ENCODE measurements around the gene EHD4.

EHD4 gene

DNA sequence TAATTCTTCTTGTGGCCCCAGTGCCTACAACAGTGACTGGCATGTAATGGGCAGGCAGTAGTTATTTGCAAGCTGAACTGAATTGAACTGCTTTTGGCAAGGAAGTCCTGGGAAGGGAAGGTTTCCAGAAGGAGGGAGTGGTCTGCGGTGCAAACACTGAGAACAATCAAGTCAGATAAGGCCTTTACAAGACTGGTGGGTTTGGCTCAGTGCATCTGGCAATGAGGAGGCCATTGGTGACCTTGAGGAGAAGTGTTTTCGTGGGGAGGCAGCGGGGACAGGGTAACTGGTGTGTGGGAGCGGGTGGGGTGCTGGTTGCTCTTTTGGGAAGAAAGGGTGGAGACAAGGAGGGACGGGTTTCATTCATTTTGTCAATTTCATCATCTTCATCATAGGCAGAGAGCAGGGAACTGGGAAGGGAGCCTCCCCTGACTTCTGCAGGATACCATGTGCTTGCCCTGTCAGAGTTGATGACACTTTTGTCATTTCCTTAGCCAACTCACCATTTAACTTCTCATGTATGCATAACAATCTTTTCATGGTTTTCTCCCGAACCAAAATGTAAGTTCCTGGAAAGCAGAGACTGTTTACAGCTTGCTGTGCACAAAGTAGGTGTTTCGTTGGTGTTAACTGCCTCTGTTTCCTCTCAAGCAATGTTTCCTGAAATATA is 8.4 kb upstream of the EHD4 start:
- DNase-seq (ENCODE audit: low read depth): no peak

DNA sequence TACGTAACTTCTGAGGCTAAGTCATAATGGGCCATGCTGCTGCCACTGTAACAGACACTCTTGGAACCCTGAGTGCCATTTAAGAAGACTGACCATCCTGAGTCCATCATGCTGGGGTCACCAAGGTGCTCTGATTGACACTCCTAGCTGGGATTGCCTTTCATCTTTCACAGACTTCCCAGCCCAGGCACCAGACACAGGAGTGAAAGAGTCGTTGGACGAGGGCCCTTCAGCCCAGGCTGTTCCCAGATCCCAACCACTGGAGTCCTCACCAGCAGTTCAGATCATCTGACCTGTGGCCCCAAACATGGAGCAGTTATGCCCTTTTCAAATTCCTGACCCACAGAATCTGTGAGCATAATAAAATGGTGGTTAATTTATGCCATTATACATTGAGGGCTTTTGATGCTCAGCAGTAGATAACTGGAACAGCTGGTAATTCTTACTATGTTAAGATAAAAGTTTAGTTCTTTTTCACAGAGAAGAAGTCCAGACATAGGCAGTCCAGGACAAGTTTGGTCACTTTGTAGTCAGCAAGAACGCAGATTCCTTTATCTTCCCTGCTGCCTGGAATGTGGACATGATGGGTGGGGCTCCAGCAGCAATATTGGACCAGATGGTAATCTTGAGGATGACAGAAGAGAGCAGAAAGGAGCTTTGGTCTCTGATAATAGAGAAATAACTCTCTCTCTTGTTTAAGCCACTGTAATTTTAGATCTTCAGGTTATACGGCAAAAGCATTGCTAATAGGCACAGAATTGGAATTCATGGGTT is 7.3 kb upstream of the EHD4 start:
- DNase-seq (ENCODE audit: low read depth): no peak

DNA sequence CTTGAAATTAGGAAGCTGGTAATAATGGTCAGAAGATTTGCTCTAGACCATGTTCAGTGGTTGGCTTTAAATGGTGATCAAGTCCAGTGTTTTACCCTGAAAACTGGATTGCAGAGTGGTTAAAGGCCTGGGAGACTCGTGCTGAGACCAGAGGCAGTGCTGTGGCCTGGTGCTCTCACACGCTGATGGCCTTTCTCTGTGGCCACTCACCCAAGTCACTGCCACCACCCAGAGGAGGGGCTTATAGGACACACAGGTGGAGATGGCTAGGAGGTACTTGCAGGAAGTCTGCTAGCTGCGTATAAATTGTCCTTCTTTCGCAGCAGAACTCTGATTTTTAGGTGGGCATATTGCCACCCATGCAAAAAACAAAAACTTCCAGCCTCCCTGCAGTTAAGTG is 6.2 kb upstream of the EHD4 start:
- DNase-seq (ENCODE audit: low read depth): no peak

DNA sequence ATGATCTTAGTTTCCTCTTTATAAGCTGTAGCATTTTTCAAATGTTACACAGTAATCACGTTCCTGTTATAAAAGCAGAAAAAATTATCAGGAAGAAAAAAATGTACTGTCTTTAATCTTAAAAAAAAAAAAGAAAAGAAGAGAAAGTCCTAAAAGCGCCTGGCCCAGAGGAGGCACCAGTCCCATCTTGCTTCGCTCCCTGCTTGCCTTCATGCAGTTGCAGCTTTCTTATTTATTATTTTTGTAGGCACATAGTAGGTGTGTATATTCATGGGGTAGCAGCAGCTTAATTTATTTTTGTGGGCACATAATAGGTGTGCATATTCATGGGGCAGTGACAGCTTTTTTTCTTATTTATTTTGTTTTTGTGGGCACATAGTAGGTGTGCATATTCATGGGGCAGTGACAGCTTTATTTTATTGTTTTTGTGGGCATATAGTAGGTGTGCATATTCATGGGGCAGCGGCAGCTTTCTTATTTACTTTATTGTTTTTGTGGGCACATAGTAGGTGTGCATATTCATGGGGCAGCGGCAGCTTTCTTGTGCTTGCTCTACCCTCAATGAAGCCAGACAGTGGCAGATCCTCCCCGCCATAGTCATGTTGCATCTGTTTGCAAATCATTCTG is 5.5 kb upstream of the EHD4 start:
- DNase-seq (ENCODE audit: low read depth): no peak

DNA sequence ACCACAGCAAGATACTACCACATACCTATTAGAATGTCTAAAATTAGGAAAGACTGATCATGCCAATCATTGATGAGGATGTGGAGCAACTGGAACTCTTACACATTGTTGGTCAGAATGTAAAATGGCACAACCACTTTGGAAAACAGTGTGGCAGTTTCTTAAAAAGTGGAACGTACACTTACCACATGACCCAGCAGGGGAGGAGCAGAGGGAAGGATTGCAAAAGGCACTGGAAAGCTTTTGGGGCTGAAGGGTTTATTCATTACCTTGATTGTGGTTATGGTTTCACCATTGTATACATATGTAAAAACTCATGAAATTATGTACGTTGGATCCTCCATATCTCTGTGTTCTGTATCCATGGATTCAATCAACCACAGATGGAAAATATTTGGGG is 3.3 kb upstream of the EHD4 start:
- DNase-seq (ENCODE audit: low read depth): no peak

DNA sequence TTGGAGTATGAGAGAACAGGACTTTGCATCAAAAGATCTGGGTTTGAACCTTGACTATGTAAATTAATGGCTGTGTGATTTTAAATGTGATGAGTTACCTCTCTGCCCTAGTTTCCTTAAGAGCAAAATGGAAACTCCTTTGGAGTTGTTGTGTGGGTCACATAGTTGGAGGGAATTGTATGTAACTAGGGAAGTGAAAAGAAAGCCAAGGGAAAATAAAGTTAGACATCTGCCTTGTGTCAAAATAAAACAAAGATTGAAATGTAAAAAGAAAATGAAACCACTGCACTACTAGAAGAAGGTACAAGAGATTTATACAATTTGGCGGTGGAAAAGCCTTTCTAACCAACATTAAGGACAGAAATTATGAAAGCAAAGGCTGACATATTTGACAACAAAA is 1.7 kb upstream of the EHD4 start:
- DNase-seq (ENCODE audit: low read depth): no peak

DNA sequence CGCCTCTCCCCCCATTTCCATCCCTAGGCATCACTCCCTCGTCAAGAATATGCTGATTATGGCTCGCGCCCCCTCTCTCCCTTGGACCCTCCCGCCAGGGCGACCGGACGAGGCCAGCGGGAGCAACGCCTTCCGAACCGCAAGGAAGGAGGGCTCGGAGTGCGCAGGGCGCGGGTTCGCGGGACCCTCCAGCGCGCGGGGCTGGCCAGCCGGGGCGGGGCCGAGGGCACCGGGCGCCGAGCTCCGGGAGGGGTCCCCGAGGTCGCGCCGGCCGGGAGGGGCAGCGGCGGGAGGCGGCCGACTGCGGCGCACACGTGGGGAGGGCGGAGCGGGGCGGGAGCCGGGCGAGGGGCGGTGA is 483 bp downstream of the EHD4 start:
- no peak for DNase-seq (ENCODE audit: low read depth)

DNA sequence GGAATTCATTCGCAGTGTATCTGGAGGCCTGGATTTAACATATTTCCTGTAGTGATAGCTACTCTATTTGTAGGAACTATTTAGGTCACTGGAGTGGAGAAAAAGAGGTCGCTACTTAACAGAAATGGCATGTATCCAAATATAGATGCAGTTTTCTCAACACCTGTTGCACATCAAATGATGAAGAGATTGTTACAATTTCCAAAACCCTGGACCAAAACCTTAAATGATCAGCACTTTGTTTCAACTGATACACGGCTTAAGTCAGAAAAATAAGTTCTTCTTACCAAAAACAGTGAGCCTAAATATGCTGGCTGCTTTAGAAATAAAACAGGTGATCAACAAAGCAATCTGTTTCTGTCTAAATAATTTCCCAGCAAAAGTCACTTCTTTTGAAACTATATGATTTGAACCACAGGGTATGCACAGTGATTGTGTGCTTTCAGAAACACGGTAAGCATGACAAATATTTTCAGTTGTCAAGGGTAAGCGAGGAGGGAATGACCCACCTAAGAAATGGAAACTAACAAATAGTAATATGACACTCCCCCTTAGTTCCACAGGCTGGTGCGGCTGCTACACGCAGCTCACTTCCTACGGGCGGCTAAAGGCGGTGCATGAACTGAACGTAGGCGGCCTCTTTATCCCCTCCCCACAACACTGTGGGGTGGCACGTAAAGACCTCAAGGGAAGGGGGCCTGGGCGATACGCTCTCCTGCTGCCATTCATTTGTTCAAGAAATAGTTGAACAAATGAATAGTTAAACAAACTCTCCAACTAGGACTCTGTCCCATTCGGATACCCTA is 1.1 kb downstream of the EHD4 start:
- DNase-seq (ENCODE audit: low read depth): peak; percentile 53

DNA sequence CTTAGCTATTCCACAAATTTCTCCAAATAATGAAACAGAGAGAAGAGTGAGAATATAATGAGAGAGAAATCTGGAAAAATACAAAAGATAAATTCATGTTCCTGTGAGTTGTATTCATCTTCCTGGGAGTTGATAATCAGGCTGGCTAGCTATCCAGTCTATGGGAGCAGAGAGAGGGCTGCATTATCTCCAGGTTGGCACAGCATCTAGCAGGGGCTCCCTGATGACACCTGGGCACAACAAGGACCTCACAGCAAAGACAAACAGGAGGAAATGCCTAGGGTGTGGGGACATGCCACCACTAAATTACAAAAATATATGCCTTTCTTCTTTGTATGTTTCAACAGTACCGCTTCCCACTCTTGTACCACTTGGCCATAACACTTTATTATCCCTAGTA is 1.9 kb downstream of the EHD4 start:
- DNase-seq (ENCODE audit: low read depth): no peak

DNA sequence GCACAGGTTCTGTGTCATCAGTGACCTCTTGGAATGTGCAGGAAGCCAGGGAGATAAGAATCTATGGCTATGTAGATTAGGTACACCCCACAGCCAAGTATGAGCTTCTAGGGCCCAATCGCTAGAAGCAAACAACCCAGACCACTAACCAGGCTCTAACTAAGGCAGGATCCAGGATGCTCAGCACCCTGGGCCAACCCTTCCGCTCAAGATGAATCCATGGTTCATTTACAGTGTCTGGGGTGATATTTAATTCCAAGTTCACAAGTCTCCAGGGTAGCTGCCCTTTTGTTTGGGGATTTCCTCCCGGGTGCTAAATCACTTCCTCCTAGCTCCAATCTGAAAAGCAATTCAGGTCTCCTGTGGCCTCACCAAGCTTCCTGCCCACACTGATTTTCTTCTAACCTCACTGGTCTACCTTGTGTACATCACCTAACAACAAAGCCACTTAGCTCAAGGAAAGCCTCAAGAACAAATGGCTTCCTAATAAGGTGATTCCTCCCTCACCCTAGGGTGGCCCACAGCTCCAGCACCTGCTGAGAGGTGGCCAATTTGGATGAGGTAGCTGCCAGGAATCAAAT is 2.4 kb downstream of the EHD4 start:
- no peak for DNase-seq (ENCODE audit: low read depth)

DNA sequence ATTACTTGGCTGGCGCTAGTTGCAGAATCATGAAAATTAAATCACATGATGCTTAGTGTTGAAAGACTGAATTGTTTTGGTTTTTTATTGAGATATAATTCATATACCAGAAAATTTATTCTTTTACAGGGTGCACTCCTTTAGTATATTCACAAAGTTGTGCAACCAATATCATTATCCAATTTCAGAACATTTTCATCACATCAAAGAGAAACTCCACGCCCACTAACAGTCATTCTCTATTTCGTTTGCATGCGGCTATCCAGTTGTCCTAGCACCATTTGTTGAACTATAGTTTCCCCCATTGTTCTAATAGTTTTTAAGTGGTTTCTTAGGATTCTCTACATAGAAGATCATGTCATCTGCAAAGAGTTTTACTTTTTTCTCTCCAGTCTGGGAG is 3.7 kb downstream of the EHD4 start:
- DNase-seq (ENCODE audit: low read depth): no peak

DNA sequence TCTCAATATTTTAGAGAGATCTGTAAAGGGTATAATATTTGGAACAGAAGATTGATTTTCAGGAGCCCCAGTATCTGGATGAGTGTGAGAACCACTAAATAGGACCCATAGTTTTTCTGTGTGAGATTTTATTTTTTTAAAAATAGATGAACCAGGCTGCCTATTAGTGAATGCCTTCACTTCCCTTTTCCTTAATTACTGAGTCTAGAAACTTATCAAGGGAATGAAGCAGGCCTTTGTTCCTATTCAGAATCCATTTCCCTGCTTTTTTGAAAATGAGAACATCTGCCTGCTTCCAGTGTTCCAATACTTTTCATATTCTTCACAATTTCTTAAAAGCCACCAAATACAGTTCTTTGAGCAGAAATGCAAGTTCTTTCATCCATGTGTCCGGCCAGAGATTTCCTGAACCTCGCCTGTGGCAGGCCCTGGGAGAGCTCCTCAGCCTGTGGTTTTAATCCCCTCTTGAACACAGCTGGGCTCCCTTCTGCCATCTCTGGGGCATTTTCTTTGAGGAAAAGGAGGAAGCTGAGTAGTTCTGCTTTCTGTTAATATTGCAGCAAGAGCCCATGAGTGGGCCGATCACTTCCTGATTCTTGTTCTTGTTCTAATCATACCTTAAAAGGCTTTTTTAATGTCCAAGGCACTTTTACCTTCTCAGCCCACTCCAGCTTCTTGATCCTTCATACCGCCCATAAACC is 4.7 kb downstream of the EHD4 start:
- DNase-seq (ENCODE audit: low read depth): no peak

DNA sequence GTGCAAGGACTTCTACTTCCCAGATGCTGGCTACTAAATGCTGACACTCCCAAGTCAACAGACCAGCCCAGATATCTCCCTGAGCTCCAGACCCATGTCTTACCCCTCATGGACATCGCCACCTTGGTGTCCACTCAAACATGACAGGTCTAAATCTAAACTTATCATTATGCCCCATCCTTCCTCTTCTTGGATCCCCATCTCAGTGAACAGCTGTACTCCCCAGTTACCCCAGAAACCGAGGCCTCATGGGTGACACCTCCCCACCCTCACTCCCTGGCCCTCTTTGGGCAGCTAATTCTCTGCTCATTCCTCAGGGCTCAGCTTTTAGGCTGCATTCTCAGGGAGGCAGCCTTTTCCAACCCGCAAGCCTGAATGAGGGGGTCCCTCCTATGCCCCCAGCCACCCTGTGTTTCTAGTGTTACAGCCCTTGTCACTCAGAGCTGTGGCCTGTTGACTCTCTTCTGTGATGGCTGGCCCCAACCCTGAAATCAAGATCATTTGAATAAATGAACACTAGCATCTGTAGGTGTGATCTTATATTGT is 5.4 kb downstream of the EHD4 start:
- DNase-seq (ENCODE audit: low read depth): no peak

DNA sequence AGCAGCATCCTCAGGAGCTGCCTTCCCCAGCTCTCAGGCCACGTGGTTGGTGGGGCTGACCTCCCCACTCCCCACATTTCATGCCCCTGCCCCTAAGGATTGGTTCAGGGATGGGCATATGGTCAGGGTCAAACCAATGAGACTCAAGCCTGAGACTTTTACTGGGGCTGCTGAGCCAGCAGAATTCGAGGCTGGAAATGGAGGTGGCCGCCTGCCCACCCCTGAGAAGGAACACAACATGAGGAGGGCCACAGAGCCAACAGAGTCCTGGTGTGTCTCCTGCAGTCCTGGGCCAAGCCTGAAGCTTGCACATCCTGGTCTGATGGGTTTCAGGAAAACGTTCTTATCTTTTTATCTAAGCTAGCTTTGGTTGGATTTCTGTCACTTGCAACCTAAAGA is 5.9 kb downstream of the EHD4 start:
- no peak for DNase-seq (ENCODE audit: low read depth)

DNA sequence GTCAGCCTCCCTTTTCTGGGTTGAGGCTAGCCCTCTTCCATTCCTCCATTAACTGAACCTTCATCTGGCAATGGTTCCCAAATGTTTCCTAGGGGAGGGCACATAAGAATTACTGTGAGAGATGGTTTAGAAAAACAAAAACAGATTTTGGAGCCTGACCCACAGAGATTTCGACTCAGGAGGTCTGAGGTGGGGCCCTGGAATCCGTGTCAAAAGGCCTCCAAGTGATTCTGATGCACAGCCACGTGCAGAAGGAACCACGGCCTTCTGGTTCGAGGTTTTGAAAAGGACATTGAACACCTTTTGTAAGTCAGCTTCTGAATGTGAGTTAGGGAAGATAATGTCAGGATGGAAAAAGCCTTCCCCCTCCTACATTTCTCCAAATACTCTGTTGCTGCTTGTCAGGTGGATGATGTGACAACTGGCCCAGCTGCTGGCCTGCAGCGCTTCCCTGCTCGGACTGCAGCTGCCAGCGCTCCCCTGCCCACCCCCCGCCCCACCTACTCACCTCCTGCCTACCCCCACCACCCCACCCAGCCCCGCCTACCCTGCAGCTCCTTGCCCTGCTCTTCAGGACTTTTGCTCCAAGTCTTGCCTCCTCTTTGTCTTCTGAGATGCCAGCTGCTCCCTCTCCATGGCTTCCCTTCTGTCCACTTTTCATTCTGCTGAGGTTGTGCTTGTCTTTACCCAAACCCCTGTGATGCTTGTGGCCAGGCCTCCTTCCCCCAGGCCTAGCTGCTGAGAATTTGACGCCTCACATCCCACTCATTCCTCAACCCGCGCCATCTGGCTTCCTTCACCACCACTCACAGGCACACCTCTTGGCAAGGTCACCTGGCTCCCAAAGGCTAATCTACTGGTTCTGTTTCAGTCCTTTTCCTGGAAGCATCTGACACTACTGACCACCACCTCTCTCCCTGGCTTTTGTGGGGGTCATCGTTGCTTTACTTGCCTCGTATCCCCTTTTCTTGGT is 6.6 kb downstream of the EHD4 start:
- DNase-seq (ENCODE audit: low read depth): no peak

DNA sequence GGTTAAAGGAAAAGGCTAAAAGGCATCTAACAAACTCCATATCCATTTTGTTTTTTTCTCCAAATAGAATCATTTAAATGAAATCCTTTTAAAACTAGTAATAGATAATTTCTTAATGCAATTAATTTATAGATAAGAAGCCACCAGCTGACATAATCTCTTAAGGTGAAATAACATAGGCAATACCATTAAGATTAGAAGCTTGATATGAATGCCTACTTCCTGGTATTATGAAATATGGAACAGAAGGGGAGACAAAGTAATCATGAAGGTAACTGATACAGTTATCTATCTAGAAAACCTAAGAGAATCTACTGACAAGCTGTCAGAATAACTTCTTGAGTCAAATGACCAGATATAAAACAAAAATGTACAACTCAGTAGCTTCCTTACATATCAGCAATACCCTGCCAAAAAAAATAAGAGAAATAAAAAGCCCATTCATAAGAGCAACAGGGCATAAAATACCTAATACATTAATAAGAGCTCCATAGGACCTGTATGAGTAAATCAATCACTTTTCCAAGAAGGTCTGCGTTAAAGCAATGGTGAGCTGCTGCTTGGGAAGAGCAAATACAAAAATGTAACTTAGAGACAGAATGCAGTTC is 10.7 kb downstream of the EHD4 start:
- no peak for DNase-seq (ENCODE audit: low read depth)

DNA sequence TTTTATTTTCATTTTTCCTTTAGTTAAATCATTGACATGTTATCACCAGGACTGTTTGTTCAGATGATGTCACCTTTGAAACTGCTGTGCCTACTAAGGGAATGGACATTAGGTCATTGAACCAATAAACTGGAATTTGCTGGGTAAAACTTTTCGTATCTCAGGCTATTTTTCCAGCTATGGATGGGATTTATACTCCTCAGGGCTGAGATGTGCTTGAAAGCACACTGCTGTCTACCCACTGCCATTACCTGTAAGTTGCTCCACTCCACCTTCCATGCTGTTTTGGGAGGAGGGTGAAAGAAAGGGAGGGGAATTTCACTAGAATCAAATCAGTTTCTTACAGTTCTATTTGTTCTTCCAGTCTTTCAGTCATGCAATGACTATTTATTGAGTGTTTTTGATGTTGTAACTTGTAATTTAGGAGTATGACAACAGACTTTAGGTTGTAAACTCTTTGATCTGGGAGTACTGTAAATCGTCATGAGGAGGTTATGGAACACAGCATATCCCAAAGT is 11.3 kb downstream of the EHD4 start:
- DNase-seq (ENCODE audit: low read depth): no peak

DNA sequence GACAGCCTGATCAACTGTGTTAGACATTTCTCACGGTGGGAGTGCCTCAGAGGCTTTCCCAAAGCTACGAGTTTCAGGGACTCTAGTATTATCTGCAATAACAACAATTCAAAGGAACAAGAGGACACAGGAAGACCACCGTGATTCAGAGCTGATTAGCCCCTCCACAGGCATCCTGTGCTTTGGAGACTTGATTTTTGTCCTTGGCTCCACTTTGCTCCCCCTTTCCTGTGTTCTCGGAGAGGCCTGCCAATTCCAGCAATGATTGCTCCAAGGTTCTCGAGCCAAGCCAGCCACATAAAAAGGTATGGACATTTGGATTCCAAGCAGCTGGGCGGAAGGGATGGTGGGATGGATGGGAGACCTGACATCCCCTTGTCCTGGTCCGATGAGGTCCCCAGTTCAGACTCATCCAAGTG is 14.3 kb downstream of the EHD4 start:
- DNase-seq (ENCODE audit: low read depth): no peak
